ENCODE results near the gene GALNT17.

Gene GALNT17

GRCh38 chr7:71695186-71695585 lies 563.2 kb downstream of the GALNT17 start:
- Histone ChIP-seq H3K4me1 (ENCODE audit: control insufficient read depth, insufficient read depth, low read length) (no peaks in the 10 kb centered on the region), H3K4me3 (ENCODE audit: low read depth, low read length) (no peak overlapping the region), H3K9me3 (ENCODE audit: control insufficient read depth, insufficient read depth, low read depth, low read length) (no peaks in the 10 kb centered on the region), H3K36me3 (ENCODE audit: control insufficient read depth in 2 of 2, insufficient read depth in 1 of 2, low read length in 2 of 2) (no peaks in the 10 kb centered on the region), H3K27ac (ENCODE audit: extremely low read depth, low read depth, low read length) (no peak overlapping the region)
- ChIA-PET CTCF (no interaction called here), POLR2A (no interaction called here)
- TF ChIP-seq ZNF354C (tag by site-specific recombination; IDR thresholded peaks at IDR 0.05; ENCODE audit: borderline replicate concordance, low read depth) (no peak), FEZF1 (tag by site-specific recombination; IDR thresholded peaks at IDR 0.05) (no peak), ZNF561 (tag by site-specific recombination; IDR thresholded peaks at IDR 0.05; ENCODE audit: borderline replicate concordance) (no peak)

DNA sequence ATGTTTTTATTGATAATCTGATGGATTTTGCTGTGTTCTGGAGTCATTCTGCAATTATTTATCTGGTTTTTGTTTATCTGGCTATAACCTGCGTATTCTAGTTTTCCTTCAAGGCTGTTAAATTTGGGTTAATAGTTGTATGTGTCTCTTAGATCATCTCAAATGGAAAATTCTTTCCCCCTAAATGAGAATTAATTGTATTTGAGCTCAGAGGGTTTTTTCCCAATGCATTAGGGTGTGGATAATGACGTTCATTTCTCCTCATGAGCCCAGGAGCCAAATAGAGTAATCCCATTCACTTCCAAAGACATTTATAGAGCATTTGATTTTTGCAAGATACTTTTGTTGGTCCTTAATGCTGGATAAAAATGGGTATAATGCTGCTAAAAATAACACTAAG lies 564.6 kb downstream of the GALNT17 start:
- TF ChIP-seq ZNF121 (tag by site-specific recombination; IDR thresholded peaks at IDR 0.05) (no peak), AEBP2 (tag by site-specific recombination; IDR thresholded peaks at IDR 0.05; ENCODE audit: borderline replicate concordance) (no peak), ZFP3 (tag by site-specific recombination; IDR thresholded peaks at IDR 0.05; ENCODE audit: low read depth) (no peak), ZNF776 (tag by site-specific recombination; IDR thresholded peaks at IDR 0.05; ENCODE audit: borderline replicate concordance) (no peak), MEIS1 (CRISPR knock-in tag; IDR thresholded peaks at IDR 0.05; ENCODE audit: borderline replicate concordance) (no peak), ZNF354C (tag by site-specific recombination; IDR thresholded peaks at IDR 0.05; ENCODE audit: borderline replicate concordance, low read depth) (no peak), ZSCAN16 (tag by site-specific recombination; IDR thresholded peaks at IDR 0.05) (no peak), PATZ1 (tag by site-specific recombination; IDR thresholded peaks at IDR 0.05) (no peak), KLF10 (tag by site-specific recombination; IDR thresholded peaks at IDR 0.05) (no peak), ZNF169 (tag by site-specific recombination; IDR thresholded peaks at IDR 0.05) (no peak), ZNF792 (tag by site-specific recombination; IDR thresholded peaks at IDR 0.05) (no peak), SALL2 (tag by site-specific recombination; IDR thresholded peaks at IDR 0.05; ENCODE audit: borderline replicate concordance) (no peak), ZSCAN4 (tag by site-specific recombination; IDR thresholded peaks at IDR 0.05) (no peak), ZSCAN30 (tag by site-specific recombination; IDR thresholded peaks at IDR 0.05) (no peak), ZNF366 (tag by site-specific recombination; conservative IDR thresholded peaks at IDR 0.05) (no peak), HIC1 (tag by site-specific recombination; IDR thresholded peaks at IDR 0.05) (no peak), ZNF692 (tag by site-specific recombination; IDR thresholded peaks at IDR 0.05) (no peak), ZNF157 (tag by site-specific recombination; IDR thresholded peaks at IDR 0.05) (no peak), ZNF555 (tag by site-specific recombination; conservative IDR thresholded peaks at IDR 0.05) (no peak)
- TF ChIP-seq, protein P1, sequence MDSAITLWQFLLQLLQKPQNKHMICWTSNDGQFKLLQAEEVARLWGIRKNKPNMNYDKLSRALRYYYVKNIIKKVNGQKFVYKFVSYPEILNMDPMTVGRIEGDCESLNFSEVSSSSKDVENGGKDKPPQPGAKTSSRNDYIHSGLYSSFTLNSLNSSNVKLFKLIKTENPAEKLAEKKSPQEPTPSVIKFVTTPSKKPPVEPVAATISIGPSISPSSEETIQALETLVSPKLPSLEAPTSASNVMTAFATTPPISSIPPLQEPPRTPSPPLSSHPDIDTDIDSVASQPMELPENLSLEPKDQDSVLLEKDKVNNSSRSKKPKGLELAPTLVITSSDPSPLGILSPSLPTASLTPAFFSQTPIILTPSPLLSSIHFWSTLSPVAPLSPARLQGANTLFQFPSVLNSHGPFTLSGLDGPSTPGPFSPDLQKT (IDR thresholded peaks at IDR 0.05; ENCODE audit: borderline replicate concordance, low read depth, low read length) = no peak

More for the DNA sequence above, 564.6 kb downstream of the GALNT17 start:
- POLR2A ChIA-PET = no interaction called here
- CTCF ChIA-PET = no interaction called here
- Histone ChIP-seq H3K36me3 (ENCODE audit: control insufficient read depth in 2 of 2, insufficient read depth in 1 of 2, low read length in 2 of 2) (no peaks in the 10 kb centered on the region), H3K9me3 (ENCODE audit: control insufficient read depth, insufficient read depth, low read depth, low read length) (no peaks in the 10 kb centered on the region), H3K4me3 (ENCODE audit: low read depth, low read length) (no peak overlapping the region), H3K4me1 (ENCODE audit: control insufficient read depth, insufficient read depth, low read length) (no peaks in the 10 kb centered on the region), H3K27ac (ENCODE audit: extremely low read depth, low read depth, low read length) (no peak overlapping the region)

Data from HEK293 (cell line).